A549 (cell line): ENCODE measurements around the gene QSOX1.

Source experiments
- JUN ChIP-seq, 2 experiments: fragments of >200 bp; sonication (Bioruptor Twin); formaldehyde crosslinking; IDR thresholded peaks; 2 replicates in 1 of 2; 3 replicates in 1 of 2; pipeline ENCODE4 v1.6.1; 2016 to 2017
- MAFK ChIP-seq: fragments of 450-650 bp; IDR thresholded peaks from 2 replicates; pipeline ENCODE4 v1.6.1; 2014; ENCODE audit not compliant: partially characterized antibody
- POLR2A ChIP-seq: IDR thresholded peaks from 2 replicates; pipeline ENCODE4 v1.6.1; 2012; ENCODE audit warnings: mild to moderate bottlenecking, low read length
- ZSCAN20 ChIP-seq: fragments of 250-450 bp; sonication (Bioruptor Pico); IDR thresholded peaks from 2 replicates; pipeline ENCODE4 v1.8.0; 2022; ENCODE audit warnings: mild to moderate bottlenecking, moderate library complexity
- TF ChIP-seq, protein P1 (sequence below): fragments of >200 bp; sonication (Bioruptor Twin); formaldehyde crosslinking; IDR thresholded peaks from 3 replicates; pipeline ENCODE4 v1.5.1; 2016

DNA sequence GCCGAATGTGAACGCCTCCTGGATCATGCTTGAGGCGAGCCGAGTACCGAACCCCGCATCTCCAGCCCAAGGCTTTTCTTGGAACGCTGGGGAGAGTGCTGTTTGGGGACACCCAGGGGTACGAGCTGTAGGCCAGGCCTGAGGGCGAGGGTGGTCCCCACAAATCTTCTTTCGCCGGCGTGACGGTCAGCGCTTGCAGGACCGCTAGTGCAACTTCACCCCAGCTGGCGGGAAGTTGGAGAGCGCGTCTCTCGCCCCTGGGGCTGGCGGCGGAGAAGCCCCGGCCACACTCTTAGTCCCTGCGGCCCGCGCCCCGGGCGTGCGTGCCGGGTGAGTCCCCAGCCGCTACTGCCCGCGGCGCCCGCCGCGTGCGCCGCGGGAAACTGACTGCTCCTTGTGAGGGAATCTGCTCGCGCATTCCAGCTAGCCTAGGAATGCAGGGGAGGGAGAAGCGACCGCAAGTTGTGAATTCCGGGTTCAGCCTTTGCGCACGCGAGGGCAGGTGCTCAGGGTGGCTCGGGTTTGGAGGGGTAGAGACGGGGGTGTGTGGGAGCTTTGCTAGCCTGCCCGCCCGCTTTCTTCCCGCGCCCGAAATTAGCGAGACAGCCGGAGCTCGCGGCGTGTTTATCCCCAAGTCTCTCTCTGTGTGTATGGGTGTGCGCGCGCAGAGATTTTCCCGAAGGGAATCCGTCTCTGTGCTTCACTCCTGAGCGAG is 76.3 kb downstream of the QSOX1 start:
- TF ChIP-seq, protein P1, sequence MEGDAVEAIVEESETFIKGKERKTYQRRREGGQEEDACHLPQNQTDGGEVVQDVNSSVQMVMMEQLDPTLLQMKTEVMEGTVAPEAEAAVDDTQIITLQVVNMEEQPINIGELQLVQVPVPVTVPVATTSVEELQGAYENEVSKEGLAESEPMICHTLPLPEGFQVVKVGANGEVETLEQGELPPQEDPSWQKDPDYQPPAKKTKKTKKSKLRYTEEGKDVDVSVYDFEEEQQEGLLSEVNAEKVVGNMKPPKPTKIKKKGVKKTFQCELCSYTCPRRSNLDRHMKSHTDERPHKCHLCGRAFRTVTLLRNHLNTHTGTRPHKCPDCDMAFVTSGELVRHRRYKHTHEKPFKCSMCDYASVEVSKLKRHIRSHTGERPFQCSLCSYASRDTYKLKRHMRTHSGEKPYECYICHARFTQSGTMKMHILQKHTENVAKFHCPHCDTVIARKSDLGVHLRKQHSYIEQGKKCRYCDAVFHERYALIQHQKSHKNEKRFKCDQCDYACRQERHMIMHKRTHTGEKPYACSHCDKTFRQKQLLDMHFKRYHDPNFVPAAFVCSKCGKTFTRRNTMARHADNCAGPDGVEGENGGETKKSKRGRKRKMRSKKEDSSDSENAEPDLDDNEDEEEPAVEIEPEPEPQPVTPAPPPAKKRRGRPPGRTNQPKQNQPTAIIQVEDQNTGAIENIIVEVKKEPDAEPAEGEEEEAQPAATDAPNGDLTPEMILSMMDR = no peak
- TF ChIP-seq JUN (IDR thresholded peaks at IDR 0.05) = no peak
- no peak for TF ChIP-seq POLR2A
- no peak for TF ChIP-seq MAFK
- no peak for TF ChIP-seq ZSCAN20 (CRISPR knock-in tag)
